ENCODE measurements around the gene LCLAT1. TPM values are rescaled to one million over a fixed set of nuclear protein-coding genes. Genes with fewer than 3 reads are reported as not detected.

The LCLAT1 gene
- total RNA-seq, 1 experiment from 2014 or later = 36.0 TPM

- CTCF ChIA-PET = no interaction called here
- no peak for TF ChIP-seq CTCF (IDR thresholded peaks at IDR 0.05)
- no peak for TF ChIP-seq REST (IDR thresholded peaks at IDR 0.05; ENCODE audit: insufficient read depth in 1 of 2, low read depth in 2 of 2, low read length in 1 of 2)
- no peak for TF ChIP-seq POLR2AphosphoS5 (IDR thresholded peaks at IDR 0.05; ENCODE audit: low read depth, low read length)
- no peak for TF ChIP-seq TCF7L2 (IDR thresholded peaks at IDR 0.05; ENCODE audit: low read depth, low read length)
- no peaks in the 10 kb centered on the region; the same call in 1 of the 2 replicates for H3K36me3 ChIP-seq (ENCODE audit: control insufficient read depth, insufficient read depth, low read length)
- POLR2A ChIA-PET = no interaction called here
- DNase-seq (ENCODE audit: low read depth, low spot score) (no peak), ATAC-seq (no peak)
- no peaks in the 10 kb centered on the region for H3K27me3 ChIP-seq (ENCODE audit: control insufficient read depth, insufficient read depth, low read length)
- no peak overlapping the region for H3K27ac ChIP-seq (ENCODE audit: low read length)
- no TSS peak for BruUV-seq (replicated peaks)
- H3K4me3 ChIP-seq (ENCODE audit: low read depth in 2 of 2, low read length in 2 of 2) = no peak overlapping the region
- peaks cover under 1% of the 10 kb centered on the region; the same call in 1 of the 2 replicates for H3K4me1 ChIP-seq (ENCODE audit: control insufficient read depth, insufficient read depth, low read length)
- intact Hi-C loops (cut with micrococcal nuclease; ENCODE audit: unreplicated experiment) = no loop called here
- in situ Hi-C loops (cut with HindIII; ENCODE audit: low pct_unique_long_range_greater_than_20kb, low sequenced_read_pairs) = no loop called here
- no peaks in the 10 kb centered on the region for H3K9me3 ChIP-seq (ENCODE audit: control insufficient read depth, insufficient read depth, low read depth, low read length)
These were observed 23.4 kb downstream of the LCLAT1 start for GRCh38 chr2:30470426-30470825.

- no peak for DNase-seq (ENCODE audit: low read depth, low spot score)
- Histone ChIP-seq H3K4me1 (ENCODE audit: control insufficient read depth, insufficient read depth, low read length) (no peaks in the 10 kb centered on the region), H3K27ac (ENCODE audit: low read length) (no peak overlapping the region), H3K4me3 (ENCODE audit: low read depth in 2 of 2, low read length in 2 of 2) (no peak overlapping the region), H3K9me3 (ENCODE audit: control insufficient read depth, insufficient read depth, low read depth, low read length) (no peaks in the 10 kb centered on the region), H3K36me3 (ENCODE audit: control insufficient read depth, insufficient read depth, low read length) (no peaks in the 10 kb centered on the region), H3K27me3 (ENCODE audit: control insufficient read depth, insufficient read depth, low read length) (no peaks in the 10 kb centered on the region)
- intact Hi-C loops (cut with micrococcal nuclease; ENCODE audit: unreplicated experiment) = no loop called here
- ChIA-PET CTCF (no interaction called here), POLR2A (no interaction called here)
- no TSS peak for BruUV-seq (replicated peaks)
- TF ChIP-seq SIN3A (IDR thresholded peaks at IDR 0.05; ENCODE audit: borderline replicate concordance, insufficient read depth, low read depth, low read length) = no peak
- in situ Hi-C loops (cut with HindIII; ENCODE audit: low pct_unique_long_range_greater_than_20kb, low sequenced_read_pairs) = no loop called here
- ATAC-seq = no peak
These were observed 25.3 kb downstream of the LCLAT1 start for GRCh38 chr2:30472326-30472725.

- no peak for TF ChIP-seq REST (IDR thresholded peaks at IDR 0.05; ENCODE audit: insufficient read depth in 1 of 2, low read depth in 2 of 2, low read length in 1 of 2)
- TF ChIP-seq TCF7L2 (IDR thresholded peaks at IDR 0.05; ENCODE audit: low read depth, low read length) = no peak
- no peak for TF ChIP-seq SIN3A (IDR thresholded peaks at IDR 0.05; ENCODE audit: borderline replicate concordance, insufficient read depth, low read depth, low read length)
- no peak for TF ChIP-seq POLR2AphosphoS5 (IDR thresholded peaks at IDR 0.05; ENCODE audit: low read depth, low read length)
- no peak; the same call in 1 of the 2 replicates for TF ChIP-seq CTCF (IDR thresholded peaks at IDR 0.05)
- BruUV-seq (replicated peaks) = no TSS peak
- no peak overlapping the region for H3K27ac ChIP-seq (ENCODE audit: low read length)
- no peaks in the 10 kb centered on the region for H3K36me3 ChIP-seq (ENCODE audit: control insufficient read depth, insufficient read depth, low read length)
- H3K4me1 ChIP-seq (ENCODE audit: control insufficient read depth, insufficient read depth, low read length) = no peaks in the 10 kb centered on the region
- no peaks in the 10 kb centered on the region for H3K9me3 ChIP-seq (ENCODE audit: control insufficient read depth, insufficient read depth, low read depth, low read length)
- POLR2A ChIA-PET = no interaction called here
- no peak overlapping the region for H3K4me3 ChIP-seq (ENCODE audit: low read depth in 2 of 2, low read length in 2 of 2)
- H3K27me3 ChIP-seq (ENCODE audit: control insufficient read depth, insufficient read depth, low read length) = no peaks in the 10 kb centered on the region
- DNase-seq (ENCODE audit: low read depth, low spot score) = no peak
- in situ Hi-C loops (cut with HindIII; ENCODE audit: low pct_unique_long_range_greater_than_20kb, low sequenced_read_pairs) = no loop called here
- CTCF ChIA-PET = no interaction called here
- no peak for ATAC-seq
- intact Hi-C loops (cut with micrococcal nuclease; ENCODE audit: unreplicated experiment) = no loop called here
These were observed 28.5 kb downstream of the LCLAT1 start for GRCh38 chr2:30475542-30475941.
